Skin epidermis (tissue), 12 donors: Measurements from ENCODE around the gene SPTBN1.

Experiments
- H3K27ac ChIP-seq, 21 experiments: fragments of 200-600 bp; sonication (generic) in 11 of 21; one replicate each; pipeline ENCODE4 v1.5.0; 2020; ENCODE audit warnings: mild to moderate bottlenecking in 3 of 21, inconsistent platforms in 2 of 21, moderate library complexity in 2 of 21
- H3K4me3 ChIP-seq, 7 experiments: fragments of 200-600 bp; sonication (generic) in 2 of 7; one replicate each; pipeline ENCODE4 v1.5.0; 2020; ENCODE audit warnings: inconsistent platforms in 2 of 7, mild to moderate bottlenecking in 2 of 7, moderate library complexity in 1 of 7

The SPTBN1 gene

GRCh38 chr2:54594048-54594447, 137.9 kb downstream of the SPTBN1 start:
- Histone ChIP-seq H3K4me3 (no peak overlapping the region), H3K27ac (no peak overlapping the region)

GRCh38 chr2:54595161-54595803, 139.2 kb downstream of the SPTBN1 start:
- H3K4me3 ChIP-seq: no peak overlapping the region
- peak overlapping the region in 3 of 21 experiments; percentile 33 to 79 (median 54) for H3K27ac ChIP-seq

GRCh38 chr2:54595999-54596902, 140.1 kb downstream of the SPTBN1 start:
- no peak overlapping the region for H3K4me3 ChIP-seq
- H3K27ac ChIP-seq: peak overlapping the region in 18 of 21 experiments; percentile 28 to 80 (median 55)

GRCh38 chr2:54597153-54597848, 141.2 kb downstream of the SPTBN1 start:
- no peak overlapping the region for H3K4me3 ChIP-seq
- peak overlapping the region in 14 of 21 experiments; percentile 1 to 80 (median 46) for H3K27ac ChIP-seq

GRCh38 chr2:54598347-54599325, 142.5 kb downstream of the SPTBN1 start:
- peak overlapping the region in 19 of 21 experiments; percentile 17 to 86 (median 64) for H3K27ac ChIP-seq

GRCh38 chr2:54599326-54599710, 143.2 kb downstream of the SPTBN1 start:
- peak overlapping the region in 20 of 21 experiments; percentile 17 to 86 (median 64) for H3K27ac ChIP-seq
- no peak overlapping the region for H3K4me3 ChIP-seq

More at GRCh38 chr2:54598347-54599325, 142.5 kb downstream of the SPTBN1 start:
- H3K4me3 ChIP-seq: no peak overlapping the region

GRCh38 chr2:54599914-54600313, 143.8 kb downstream of the SPTBN1 start:
- H3K4me3 ChIP-seq: no peak overlapping the region
- peak overlapping the region in 20 of 21 experiments; percentile 17 to 87 (median 66) for H3K27ac ChIP-seq

GRCh38 chr2:54601339-54601738, 145.2 kb downstream of the SPTBN1 start:
- peak overlapping the region in 12 of 21 experiments; percentile 18 to 87 (median 70) for H3K27ac ChIP-seq
- H3K4me3 ChIP-seq: no peak overlapping the region

GRCh38 chr2:54602736-54603322, 146.7 kb downstream of the SPTBN1 start:
- Histone ChIP-seq H3K4me3 (no peak overlapping the region), H3K27ac (peak overlapping the region in 16 of 21 experiments; percentile 18 to 87 (median 62))

- Histone ChIP-seq H3K4me3 (no peak overlapping the region), H3K27ac (peak overlapping the region in 16 of 21 experiments; percentile 18 to 87 (median 62))
Observed at GRCh38 chr2:54603357-54603756, 147.2 kb downstream of the SPTBN1 start.

- no peak overlapping the region for H3K4me3 ChIP-seq
- peak overlapping the region in 14 of 21 experiments; percentile 29 to 87 (median 67) for H3K27ac ChIP-seq
Observed at GRCh38 chr2:54603796-54604195, 147.7 kb downstream of the SPTBN1 start.

- Histone ChIP-seq H3K4me3 (no peak overlapping the region), H3K27ac (peak overlapping the region in 11 of 21 experiments; percentile 10 to 82 (median 69))
Observed at GRCh38 chr2:54604871-54605270, 148.7 kb downstream of the SPTBN1 start.

GRCh38 chr2:54605836-54606235, 149.7 kb downstream of the SPTBN1 start:
- Histone ChIP-seq H3K27ac (peak overlapping the region in 6 of 21 experiments; percentile 1 to 69 (median 31)), H3K4me3 (no peak overlapping the region)

- peak overlapping the region in 3 of 21 experiments; percentile 1 to 59 (median 36) for H3K27ac ChIP-seq
- H3K4me3 ChIP-seq: no peak overlapping the region
Observed at GRCh38 chr2:54606393-54606958, 150.3 kb downstream of the SPTBN1 start.

- no peak overlapping the region for H3K27ac ChIP-seq
- H3K4me3 ChIP-seq: no peak overlapping the region
Observed at GRCh38 chr2:54608224-54608623, 152.1 kb downstream of the SPTBN1 start.

GRCh38 chr2:54609241-54609640, 153.1 kb downstream of the SPTBN1 start:
- Histone ChIP-seq H3K4me3 (no peak overlapping the region), H3K27ac (no peak overlapping the region)

- Histone ChIP-seq H3K27ac (peak overlapping the region in 2 of 21 experiments; percentile 15 to 23), H3K4me3 (no peak overlapping the region)
Observed at GRCh38 chr2:54609647-54610046, 153.5 kb downstream of the SPTBN1 start.

GRCh38 chr2:54610700-54611099, 154.6 kb downstream of the SPTBN1 start:
- H3K4me3 ChIP-seq: no peak overlapping the region
- H3K27ac ChIP-seq: no peak overlapping the region
